WTC11 (cell line): ENCODE results near the gene MEGF10.

ENCODE experiments used
- CTCF ChIP-seq: fragments of 200-600 bp; IDR thresholded peaks from 2 replicates; pipeline ENCODE4 v1.8.0; 2022; ENCODE audit warnings: antibody characterized with exemption
- JAZF1 ChIP-seq: fragments of 250-450 bp; sonication (Bioruptor Pico); IDR thresholded peaks from 2 replicates; pipeline ENCODE4 v1.9.0; 2021; ENCODE audit warnings: moderate library complexity, mild to moderate bottlenecking, inconsistent platforms
- ZNF121 ChIP-seq: sonication (generic); formaldehyde crosslinking; IDR thresholded peaks from 2 replicates; pipeline ENCODE4 v1.8.0; 2023; ENCODE audit warnings: missing genetic modification reagents
- TF ChIP-seq, protein P1 (sequence below): sonication (generic); formaldehyde crosslinking; IDR thresholded peaks from 2 replicates; pipeline ENCODE4 v1.8.1; 2022; ENCODE audit warnings: low read depth, mild to moderate bottlenecking, moderate library complexity, missing genetic modification reagents, borderline replicate concordance
- TF ChIP-seq, protein P2 (sequence below): sonication (generic); formaldehyde crosslinking; IDR thresholded peaks from 2 replicates; pipeline ENCODE4 v1.8.0; 2022; ENCODE audit warnings: missing genetic modification reagents

DNA sequence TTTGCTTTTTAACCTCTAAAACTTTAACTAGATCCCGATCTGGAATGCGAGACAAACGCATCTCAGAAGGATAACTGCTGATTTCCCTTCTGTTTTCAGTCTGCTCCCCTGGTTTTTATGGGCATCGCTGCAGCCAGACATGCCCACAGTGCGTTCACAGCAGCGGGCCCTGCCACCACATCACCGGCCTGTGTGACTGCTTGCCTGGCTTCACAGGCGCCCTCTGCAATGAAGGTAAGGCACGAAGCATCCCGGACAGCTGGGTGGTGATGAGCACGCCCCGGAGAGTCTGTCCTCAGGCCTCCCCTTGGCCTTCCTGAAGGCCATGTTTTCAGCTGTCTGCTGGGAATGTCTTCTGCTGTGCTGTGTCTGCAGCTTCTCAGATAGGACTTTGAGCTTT, 144.0 kb downstream of the MEGF10 start:
- no peak for TF ChIP-seq CTCF
- no peak for TF ChIP-seq JAZF1 (CRISPR knock-in tag)
- TF ChIP-seq ZNF121 (CRISPR knock-in tag) = no peak
- TF ChIP-seq, protein P1, sequence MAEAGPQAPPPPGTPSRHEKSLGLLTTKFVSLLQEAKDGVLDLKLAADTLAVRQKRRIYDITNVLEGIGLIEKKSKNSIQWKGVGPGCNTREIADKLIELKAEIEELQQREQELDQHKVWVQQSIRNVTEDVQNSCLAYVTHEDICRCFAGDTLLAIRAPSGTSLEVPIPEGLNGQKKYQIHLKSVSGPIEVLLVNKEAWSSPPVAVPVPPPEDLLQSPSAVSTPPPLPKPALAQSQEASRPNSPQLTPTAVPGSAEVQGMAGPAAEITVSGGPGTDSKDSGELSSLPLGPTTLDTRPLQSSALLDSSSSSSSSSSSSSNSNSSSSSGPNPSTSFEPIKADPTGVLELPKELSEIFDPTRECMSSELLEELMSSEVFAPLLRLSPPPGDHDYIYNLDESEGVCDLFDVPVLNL (CRISPR knock-in tag) = no peak
- TF ChIP-seq, protein P2, sequence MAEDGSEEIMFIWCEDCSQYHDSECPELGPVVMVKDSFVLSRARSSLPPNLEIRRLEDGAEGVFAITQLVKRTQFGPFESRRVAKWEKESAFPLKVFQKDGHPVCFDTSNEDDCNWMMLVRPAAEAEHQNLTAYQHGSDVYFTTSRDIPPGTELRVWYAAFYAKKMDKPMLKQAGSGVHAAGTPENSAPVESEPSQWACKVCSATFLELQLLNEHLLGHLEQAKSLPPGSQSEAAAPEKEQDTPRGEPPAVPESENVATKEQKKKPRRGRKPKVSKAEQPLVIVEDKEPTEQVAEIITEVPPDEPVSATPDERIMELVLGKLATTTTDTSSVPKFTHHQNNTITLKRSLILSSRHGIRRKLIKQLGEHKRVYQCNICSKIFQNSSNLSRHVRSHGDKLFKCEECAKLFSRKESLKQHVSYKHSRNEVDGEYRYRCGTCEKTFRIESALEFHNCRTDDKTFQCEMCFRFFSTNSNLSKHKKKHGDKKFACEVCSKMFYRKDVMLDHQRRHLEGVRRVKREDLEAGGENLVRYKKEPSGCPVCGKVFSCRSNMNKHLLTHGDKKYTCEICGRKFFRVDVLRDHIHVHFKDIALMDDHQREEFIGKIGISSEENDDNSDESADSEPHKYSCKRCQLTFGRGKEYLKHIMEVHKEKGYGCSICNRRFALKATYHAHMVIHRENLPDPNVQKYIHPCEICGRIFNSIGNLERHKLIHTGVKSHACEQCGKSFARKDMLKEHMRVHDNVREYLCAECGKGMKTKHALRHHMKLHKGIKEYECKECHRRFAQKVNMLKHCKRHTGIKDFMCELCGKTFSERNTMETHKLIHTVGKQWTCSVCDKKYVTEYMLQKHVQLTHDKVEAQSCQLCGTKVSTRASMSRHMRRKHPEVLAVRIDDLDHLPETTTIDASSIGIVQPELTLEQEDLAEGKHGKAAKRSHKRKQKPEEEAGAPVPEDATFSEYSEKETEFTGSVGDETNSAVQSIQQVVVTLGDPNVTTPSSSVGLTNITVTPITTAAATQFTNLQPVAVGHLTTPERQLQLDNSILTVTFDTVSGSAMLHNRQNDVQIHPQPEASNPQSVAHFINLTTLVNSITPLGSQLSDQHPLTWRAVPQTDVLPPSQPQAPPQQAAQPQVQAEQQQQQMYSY (CRISPR knock-in tag) = no peak
